ENCODE results near the gene GNA15. TPM values are rescaled to one million over a fixed set of nuclear protein-coding genes. Genes with fewer than 3 reads are reported as not detected.

GNA15 gene
- total RNA-seq, 1 donor from 2014 or later, result 85.0 TPM

DNA sequence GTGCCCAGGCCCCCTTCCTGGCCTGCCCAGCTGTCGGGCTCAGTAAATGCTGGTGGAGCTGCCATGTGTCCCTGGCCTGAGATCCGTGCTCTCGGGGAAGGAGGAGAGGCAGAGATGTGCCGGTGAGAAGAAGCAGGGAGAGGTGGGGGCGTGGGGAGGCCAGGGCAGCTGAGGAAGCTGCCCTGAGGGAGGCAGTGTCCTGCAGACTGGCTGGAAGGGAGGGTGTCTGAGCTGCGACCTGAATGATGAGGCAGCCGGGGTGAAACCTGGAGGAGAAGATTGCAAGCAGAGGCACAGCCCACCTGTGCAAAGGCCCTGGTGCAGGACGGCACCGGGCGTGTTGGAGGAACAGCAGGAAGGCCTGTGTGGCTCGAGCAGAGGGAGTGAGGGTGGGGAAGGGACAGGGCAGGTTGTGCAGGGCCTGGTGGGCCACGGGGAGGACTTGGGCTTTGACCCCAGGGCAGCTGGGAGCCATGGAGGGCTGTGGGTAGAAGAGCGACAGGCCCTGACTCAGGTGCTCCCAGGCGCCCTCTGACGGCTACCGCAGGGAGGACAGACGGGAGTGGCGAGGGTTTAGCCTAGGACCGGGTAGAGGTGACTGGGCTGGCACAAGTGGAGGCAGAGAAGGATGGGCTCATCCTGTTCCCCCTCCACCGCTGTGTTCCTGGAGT, 74.6 kb downstream of the GNA15 start:
- H3K4me3 ChIP-seq (ENCODE audit: low read depth, low read length), result no peak overlapping the region
- H3K36me3 ChIP-seq (ENCODE audit: control insufficient read depth, insufficient read depth, low read length), result peaks cover 9% of the 10 kb centered on the region
- FAIRE-seq, result no peak
- peak; percentile 32 for DNase-seq (ENCODE audit: low read depth)
- H3K27me3 ChIP-seq (ENCODE audit: control insufficient read depth, insufficient read depth, low read length), result no peaks in the 10 kb centered on the region
- peak; percentile 82 for TF ChIP-seq CTCF (IDR thresholded peaks at IDR 0.05; ENCODE audit: insufficient read depth, low read length, severe bottlenecking)

- Histone ChIP-seq H3K4me3 (ENCODE audit: low read depth, low read length) (no peak overlapping the region), H3K27me3 (ENCODE audit: control insufficient read depth, insufficient read depth, low read length) (no peaks in the 10 kb centered on the region), H3K36me3 (ENCODE audit: control insufficient read depth, insufficient read depth, low read length) (peaks cover 8% of the 10 kb centered on the region)
- no peak for DNase-seq (ENCODE audit: low read depth)
- TF ChIP-seq CTCF (IDR thresholded peaks at IDR 0.05; ENCODE audit: insufficient read depth, low read length, severe bottlenecking), result no peak
- no peak for FAIRE-seq
These were observed 75.4 kb downstream of the GNA15 start for GRCh38 chr19:3211191-3211590.

DNA sequence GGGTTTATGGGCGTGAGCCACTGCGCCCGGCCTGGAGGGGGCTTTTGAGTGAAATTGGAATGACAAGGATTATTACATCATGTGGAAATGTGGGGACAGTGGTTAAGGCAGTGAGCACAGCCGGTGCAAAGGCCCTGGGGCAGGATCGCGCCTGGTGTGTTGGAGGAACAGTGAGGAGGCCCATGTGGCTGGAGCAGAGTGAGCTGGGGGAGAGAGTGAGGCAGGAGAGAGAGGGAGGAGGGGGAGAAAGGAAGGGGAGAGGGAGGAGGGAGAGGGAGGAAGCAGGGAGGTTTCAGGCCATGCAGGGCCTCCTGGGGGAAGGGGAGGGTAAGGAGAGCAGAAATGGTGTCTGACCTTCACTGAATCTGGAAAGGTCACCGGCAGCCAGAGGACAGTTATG, 77.3 kb downstream of the GNA15 start:
- no peak for FAIRE-seq
- no peak for TF ChIP-seq CTCF (IDR thresholded peaks at IDR 0.05; ENCODE audit: insufficient read depth, low read length, severe bottlenecking)
- no peak for DNase-seq (ENCODE audit: low read depth)
- Histone ChIP-seq H3K36me3 (ENCODE audit: control insufficient read depth, insufficient read depth, low read length) (peaks cover 2% of the 10 kb centered on the region), H3K4me3 (ENCODE audit: low read depth, low read length) (no peak overlapping the region), H3K27me3 (ENCODE audit: control insufficient read depth, insufficient read depth, low read length) (no peaks in the 10 kb centered on the region)

Other genes with a start within 250 kb of the GNA15 start
- 11.1 and 11.6 TPM in 2 replicates for gene ZNF57, start 235.1 kb upstream of the GNA15 start, total RNA-seq
- 7.9 and 9.2 TPM in 2 replicates for gene ZNF77, start 191.1 kb upstream of the GNA15 start, total RNA-seq
- gene TLE6, start 158.5 kb upstream of the GNA15 start, total RNA-seq, result under 0.01 TPM in 1 of 2 replicates, not detected in the other
- gene TLE2, start 106.8 kb upstream of the GNA15 start, total RNA-seq, result 0.53 and 1.0 TPM in 2 replicates
- 144 and 200 TPM in 2 replicates for gene TLE5, start 73.5 kb upstream of the GNA15 start, total RNA-seq
- gene GNA11, start 41.7 kb upstream of the GNA15 start, total RNA-seq, result 47.9 and 48.1 TPM in 2 replicates
- gene S1PR4, start 42.7 kb downstream of the GNA15 start, total RNA-seq, result 0.26 and 0.90 TPM in 2 replicates
- 37.9 and 41.6 TPM in 2 replicates for gene NCLN, start 49.9 kb downstream of the GNA15 start, total RNA-seq
- not detected in 2 replicates for gene CELF5, start 88.6 kb downstream of the GNA15 start, total RNA-seq
- gene NFIC, start 230.6 kb downstream of the GNA15 start, total RNA-seq, result 17.6 and 22.0 TPM in 2 replicates